CD4-positive, alpha-beta T cell treated with Interleukin-4 for 4 hours (primary cell): ENCODE results near the gene MISP3.

Experiments used
- DNase-seq: peaks from one replicate; pipeline ENCODE4 v3.0.0-alpha.2; 2020

Gene MISP3

GRCh38 chr19:14081797-14082674 lies 9.4 kb downstream of the MISP3 start:
- peak; percentile 58 for DNase-seq

GRCh38 chr19:14082675-14082960 lies 10.0 kb downstream of the MISP3 start:
- DNase-seq, result no peak

- no peak for DNase-seq
Measured at GRCh38 chr19:14085309-14085995, 12.9 kb downstream of the MISP3 start, which contains the start of gene C19orf67. Gene C19orf67, minus strand, starts transcription at chr19:14085783. Its CDS starts 156 bp downstream, at chr19:14085627.

GRCh38 chr19:14086098-14086497 lies 13.5 kb downstream of the MISP3 start:
- DNase-seq, result no peak

- DNase-seq, result no peak
Measured at GRCh38 chr19:14088634-14089411, 16.2 kb downstream of the MISP3 start.

GRCh38 chr19:14089412-14089661 lies 16.8 kb downstream of the MISP3 start:
- DNase-seq, result peak; percentile 21

- DNase-seq, result peak; percentile 27
Measured at GRCh38 chr19:14089662-14090508, 17.3 kb downstream of the MISP3 start.

- DNase-seq, result peak; percentile 92
Measured at GRCh38 chr19:14090509-14091080, 18.0 kb downstream of the MISP3 start, which contains the start of gene SAMD1. Gene SAMD1, minus strand, starts transcription at chr19:14090751.

GRCh38 chr19:14091081-14091812 lies 18.7 kb downstream of the MISP3 start:
- DNase-seq, result peak; percentile 67

GRCh38 chr19:14091813-14092462 lies 19.4 kb downstream of the MISP3 start:
- no peak for DNase-seq

GRCh38 chr19:14093117-14093823 lies 20.7 kb downstream of the MISP3 start:
- DNase-seq, result no peak

- DNase-seq, result no peak
Measured at GRCh38 chr19:14094854-14095253, 22.3 kb downstream of the MISP3 start.

- DNase-seq, result no peak
Measured at GRCh38 chr19:14096272-14096992, 23.8 kb downstream of the MISP3 start.

GRCh38 chr19:14097532-14098151 lies 25.1 kb downstream of the MISP3 start:
- no peak for DNase-seq

GRCh38 chr19:14101003-14101545 lies 28.5 kb downstream of the MISP3 start:
- no peak for DNase-seq

GRCh38 chr19:14102102-14102696 lies 29.6 kb downstream of the MISP3 start:
- no peak for DNase-seq

- DNase-seq, result no peak
Measured at GRCh38 chr19:14102756-14103155, 30.2 kb downstream of the MISP3 start.

GRCh38 chr19:14103310-14103709 lies 30.7 kb downstream of the MISP3 start:
- DNase-seq, result no peak

GRCh38 chr19:14105680-14106079 lies 33.1 kb downstream of the MISP3 start:
- DNase-seq, result no peak
